Fibroblast of lung (primary cell): ENCODE results near the gene RIPOR3.

ENCODE experiments used
- CTCF ChIP-seq, 2 donors: IDR thresholded peaks in 1 of 2; conservative IDR thresholded peaks in 1 of 2; 1 replicate in 1 of 2; 2 replicates in 1 of 2; pipeline ENCODE4 v1.5.1; 2011 to 2012; ENCODE audit warnings: low read length in 2 of 2, control low read depth in 1 of 2, inconsistent platforms in 1 of 2, low read depth in 1 of 2, mild to moderate bottlenecking in 1 of 2
- EZH2 ChIP-seq: IDR thresholded peaks from 2 replicates; pipeline ENCODE4 v1.5.1; 2012; ENCODE audit warnings: low read length, control low read depth, mild to moderate bottlenecking; ENCODE audit errors: missing control alignments

GRCh38 chr20:50601511-50602431, 89.6 kb downstream of the RIPOR3 start:
- no peak for TF ChIP-seq CTCF (conservative IDR thresholded peaks at IDR 0.05 in 1 of 2, IDR thresholded peaks at IDR 0.05 in 1 of 2; ENCODE audit: low read depth in 1 of 2, low read length in 2 of 2)
- no peak for TF ChIP-seq EZH2
